HCT116 (cell line): Measurements from ENCODE around the gene ADAMTS16. TPM values are rescaled to one million over a fixed set of nuclear protein-coding genes. Genes with fewer than 3 reads are reported as not detected.

Experiments
- ATAC-seq: fragments of 200-7000 bp; cut with Tn5 transposase; 2 replicates; pipeline ENCODE4 v1.9.1; 2020; ENCODE audit warnings: mild to moderate bottlenecking, moderate library complexity
- BruUV-seq: library from RNA; stranded (reverse); fragments of 400-500 nt; replicated peaks from 2 replicates; lab custom pipeline; 2021; lab: Mats Ljungman, UMichigan
- CTCF ChIA-PET: fragments of 300-600 bp; sonication (Branson Sonifier 250); formaldehyde crosslinking; loops from one replicate; lab custom pipeline; 2021; ENCODE audit warnings: antibody characterized with exemption; lab: Charles Lee
- POLR2A ChIA-PET: fragments of 300-600, 350-600 bp; sonication (Branson Sonifier 250); formaldehyde crosslinking; loops from one replicate; lab custom pipeline; 2021; ENCODE audit warnings: antibody characterized with exemption; lab: Charles Lee
- RAD21 ChIA-PET, 2 experiments: fragments of 300-600 bp; sonication (Branson Sonifier 250); formaldehyde crosslinking; loops; one replicate each; lab custom pipeline; 2023; ENCODE audit warnings: low total read pairs in 2 of 2; ENCODE audit not compliant: uncharacterized antibody in 2 of 2, unreplicated experiment in 2 of 2, low non-redundant PET in 1 of 2; lab: Charles Lee
- DNase-seq: peaks from one replicate; pipeline ENCODE4 v3.0.0-alpha.2; 2010; ENCODE audit warnings: low read depth, low spot score
- H2AFZ ChIP-seq: fragments of 200-600 bp; shearing (Covaris generic), sonication (generic); 2 replicates; pipeline ENCODE4 v1.6.1; 2017; ENCODE audit warnings: low read depth, mixed run types, mixed read lengths, antibody characterized with exemption, low read length; ENCODE audit not compliant: poor library complexity, severe bottlenecking
- H3K27ac ChIP-seq: 2 replicates; pipeline ENCODE4 v1.5.1; 2012; ENCODE audit warnings: low read depth, low read length
- H3K27me3 ChIP-seq: fragments of 200-600 bp; sonication (generic); 2 replicates; pipeline ENCODE4 v1.6.1; 2016; ENCODE audit warnings: mixed run types, low read length, mixed read lengths; ENCODE audit not compliant: insufficient read depth
- H3K36me3 ChIP-seq, 2 experiments: fragments of 200-500 bp in 1 of 2; fragments of 200-600 bp in 1 of 2; sonication (Bioruptor generic) in 1 of 2; sonication (generic) in 1 of 2; 2 replicates each; pipeline versions ENCODE4 v1.5.1 to v1.6.1; 2014 to 2016; ENCODE audit warnings: low read length in 2 of 2, inconsistent platforms in 1 of 2, mixed read lengths in 1 of 2, mixed run types in 1 of 2; ENCODE audit not compliant: insufficient read depth in 2 of 2, control insufficient read depth in 1 of 2
- H3K4me1 ChIP-seq, 2 experiments: fragments of 200-600 bp in 1 of 2; sonication (generic) in 1 of 2; 2 replicates each; pipeline versions ENCODE4 v1.5.1 to v1.6.1; 2012 to 2017; ENCODE audit warnings: low read length in 2 of 2, inconsistent platforms in 1 of 2, mild to moderate bottlenecking in 1 of 2, mixed read lengths in 1 of 2, mixed run types in 1 of 2, moderate library complexity in 1 of 2; ENCODE audit not compliant: insufficient read depth in 2 of 2, control insufficient read depth in 1 of 2
- H3K4me2 ChIP-seq: fragments of 200-600 bp; sonication (generic); 2 replicates; pipeline ENCODE4 v1.6.1; 2017; ENCODE audit warnings: mixed run types, low read length, mixed read lengths
- H3K4me3 ChIP-seq, 2 experiments: fragments of 200-600 bp in 1 of 2; sonication (generic) in 1 of 2; replicated peaks in 1 of 2; 2 replicates each; pipeline ENCODE4 v1.5.1; 2011 to 2016; ENCODE audit warnings: low read length in 2 of 2, control low read depth in 1 of 2, low read depth in 1 of 2, mild to moderate bottlenecking in 1 of 2, mixed read lengths in 1 of 2, mixed run types in 1 of 2
- H3K79me2 ChIP-seq: fragments of 200-600 bp; sonication (generic); 2 replicates; pipeline ENCODE4 v1.6.1; 2017; ENCODE audit warnings: mild to moderate bottlenecking, mixed run types, low read length, moderate library complexity, mixed read lengths; ENCODE audit not compliant: insufficient read depth
- H3K9ac ChIP-seq: fragments of 200-600 bp; sonication (generic); 2 replicates; pipeline ENCODE4 v1.6.1; 2016; ENCODE audit warnings: low read length, mixed read lengths
- H3K9me2 ChIP-seq: fragments of 200-600 bp; sonication (generic), shearing (Covaris generic); 2 replicates; pipeline ENCODE4 v1.6.1; 2017; ENCODE audit warnings: mixed run types, mild to moderate bottlenecking, moderate library complexity; ENCODE audit not compliant: insufficient read depth
- H3K9me3 ChIP-seq, 2 experiments: fragments of 200-500 bp in 1 of 2; fragments of 200-600 bp in 1 of 2; sonication (Bioruptor generic) in 1 of 2; sonication (generic) in 1 of 2; 2 replicates each; pipeline ENCODE4 v1.6.1; 2014 to 2017; ENCODE audit warnings: low read length in 2 of 2, mixed read lengths in 2 of 2, inconsistent platforms in 1 of 2, low read depth in 1 of 2, mild to moderate bottlenecking in 1 of 2, mixed run types in 1 of 2, moderate library complexity in 1 of 2; ENCODE audit not compliant: control insufficient read depth in 1 of 2, insufficient read depth in 1 of 2
- H4K20me1 ChIP-seq: fragments of 200-600 bp; sonication (generic), shearing (Covaris generic); 2 replicates; pipeline ENCODE4 v1.6.1; 2017; ENCODE audit warnings: mixed run types, mild to moderate bottlenecking, moderate library complexity; ENCODE audit not compliant: insufficient read depth
- CBX3 ChIP-seq: IDR thresholded peaks from 2 replicates; pipeline ENCODE4 v1.6.1; 2012; ENCODE audit warnings: low read depth
- EZH2 ChIP-seq: fragments of 200-600 bp; sonication (generic); IDR thresholded peaks from 2 replicates; pipeline ENCODE4 v1.6.1; 2017; ENCODE audit warnings: antibody characterized with exemption, mixed run types
- EZH2phosphoT487 ChIP-seq: fragments of 200-600 bp; IDR thresholded peaks from 2 replicates; pipeline ENCODE4 v1.6.1; 2018; ENCODE audit warnings: antibody characterized with exemption, borderline replicate concordance
- FOSL1 ChIP-seq: IDR thresholded peaks from 2 replicates; pipeline ENCODE4 v1.6.1; 2012; ENCODE audit warnings: low read depth
- POLR2A ChIP-seq: IDR thresholded peaks from 2 replicates; pipeline ENCODE4 v1.7.0; 2011; ENCODE audit warnings: borderline replicate concordance; ENCODE audit not compliant: insufficient read depth, insufficient read length; ENCODE audit errors: extremely low read depth
- POLR2AphosphoS5 ChIP-seq: IDR thresholded peaks from 2 replicates; pipeline ENCODE4 v1.6.1; 2011; ENCODE audit warnings: mild to moderate bottlenecking, low read depth, low read length, moderate library complexity
- RAD21 ChIP-seq: IDR thresholded peaks from 2 replicates; pipeline ENCODE4 v1.6.1; 2012; ENCODE audit warnings: low read depth, mild to moderate bottlenecking
- REST ChIP-seq: IDR thresholded peaks from 2 replicates; pipeline ENCODE4 v1.6.1; 2012; ENCODE audit warnings: low read depth
- SP1 ChIP-seq: IDR thresholded peaks from 2 replicates; pipeline ENCODE4 v1.6.1; 2012; ENCODE audit warnings: low read depth
- YY1 ChIP-seq: IDR thresholded peaks from 2 replicates; pipeline ENCODE4 v1.6.1; 2011; ENCODE audit warnings: low read length, low read depth, moderate library complexity, mild to moderate bottlenecking; ENCODE audit not compliant: insufficient replicate concordance; ENCODE audit errors: extremely low read depth
- ZFX ChIP-seq: fragments of 450-650 bp; IDR thresholded peaks from 2 replicates; pipeline ENCODE4 v1.6.1; 2017
- ZNF274 ChIP-seq: fragments of 200-500 bp; sonication (Bioruptor generic); IDR thresholded peaks from 2 replicates; pipeline ENCODE4 v1.6.1; 2014; ENCODE audit warnings: mild to moderate bottlenecking, low read depth, low read length, inconsistent platforms
- intact Hi-C: fragments of 100-400 bp; cut with micrococcal nuclease; formaldehyde crosslinking; loops from 2 replicates; pipeline ENCODE4 v1.10.0; 2022
- total RNA-seq: library from RNA; stranded (reverse); gene quantifications from one replicate; pipeline ENCODE4 v1.2.1, GENCODE V29; 2021; ENCODE audit not compliant: unreplicated experiment

The ADAMTS16 gene
- total RNA-seq, 1 experiment from 2014 or later = 2.4 TPM

GRCh38 chr5:5126444-5126843, 13.7 kb upstream of the ADAMTS16 start:
- no peak overlapping the region for H3K4me3 ChIP-seq
- H3K9ac ChIP-seq = no peak overlapping the region
- no peaks in the 10 kb centered on the region for H3K9me2 ChIP-seq
- H3K9me3 ChIP-seq = no peaks in the 10 kb centered on the region
- no peak overlapping the region for H2AFZ ChIP-seq
- CTCF ChIA-PET = no interaction called here
- TF ChIP-seq FOSL1 = no peak
- TF ChIP-seq SP1 = no peak
- no peak for TF ChIP-seq REST
- TF ChIP-seq EZH2phosphoT487 = no peak
- no peak for TF ChIP-seq ZFX
- TF ChIP-seq RAD21 = no peak
- no peak for TF ChIP-seq POLR2AphosphoS5
- TF ChIP-seq ZNF274 = no peak
- no peak for TF ChIP-seq YY1
- TF ChIP-seq EZH2 = no peak
- TF ChIP-seq CBX3 = no peak
- TF ChIP-seq POLR2A = no peak
- TF ChIP-seq, all 23 proteins: peak for 0
- BruUV-seq = no TSS peak
- no peaks in the 10 kb centered on the region for H4K20me1 ChIP-seq
- ChIA-PET POLR2A (no interaction called here), RAD21 (no interaction called here)
- DNase-seq = no peak
- no peaks in the 10 kb centered on the region for H3K4me1 ChIP-seq
- H3K79me2 ChIP-seq = no peaks in the 10 kb centered on the region
- H3K36me3 ChIP-seq = no peaks in the 10 kb centered on the region
- no peak overlapping the region for H3K4me2 ChIP-seq
- intact Hi-C loops = no loop called here
- ATAC-seq = no peak
- peaks cover 24% of the 10 kb centered on the region for H3K27me3 ChIP-seq
- no peak overlapping the region for H3K27ac ChIP-seq
